ENCODE data around the gene LHPP.
"Not testable (repeated sequence)": the region's sequence is repeated elsewhere in the genome, so short reads cannot be mapped to it uniquely, and the experiment has no call there.

Gene LHPP

GRCh38 chr10:124568848-124569622 is 107.4 kb downstream of the LHPP start:
- H3K4me3 ChIP-seq (ENCODE audit: low read depth, low read length) = no peak overlapping the region

- no peak overlapping the region for H3K4me3 ChIP-seq (ENCODE audit: low read depth, low read length)
These were observed 108.2 kb downstream of the LHPP start for GRCh38 chr10:124569623-124570470.

DNA sequence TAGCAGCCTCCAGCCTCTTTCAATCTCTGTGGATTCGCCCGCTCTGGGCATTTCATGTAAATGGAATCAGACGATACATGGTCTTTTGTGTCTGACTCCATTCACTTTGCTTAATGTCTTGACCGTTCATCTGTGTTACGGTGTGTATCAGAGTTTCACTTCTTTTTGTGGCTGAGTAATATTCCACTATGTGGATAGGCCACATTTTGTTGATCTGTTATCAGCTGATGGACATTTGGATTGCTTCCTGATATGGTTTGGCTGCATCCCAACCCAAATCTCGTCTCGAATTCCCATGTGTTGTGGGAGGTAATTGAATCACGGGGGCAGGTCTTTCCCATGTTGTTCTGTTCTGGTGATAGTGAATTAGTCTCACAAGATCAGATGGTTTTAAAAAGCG is 109.0 kb downstream of the LHPP start:
- no peak overlapping the region for H3K4me3 ChIP-seq (ENCODE audit: low read depth, low read length)

DNA sequence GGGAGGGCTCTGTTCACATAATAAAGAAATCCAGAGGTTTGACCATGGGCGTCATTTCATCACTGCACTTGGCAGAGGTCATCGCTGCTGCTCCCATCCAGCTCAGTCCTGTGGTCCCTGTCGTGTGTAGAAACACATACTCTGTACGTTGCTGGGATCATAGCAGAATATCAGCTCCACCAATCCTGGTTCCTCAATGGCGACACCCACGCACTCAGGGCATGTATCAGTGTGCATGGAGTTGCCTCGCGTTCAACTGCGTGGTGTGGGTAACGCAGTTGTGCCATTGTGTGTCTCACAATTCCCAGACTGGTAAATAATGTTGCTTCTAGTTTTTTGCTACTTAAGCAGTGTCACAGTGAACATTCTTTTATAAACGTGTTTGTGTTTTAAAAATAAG is 111.1 kb downstream of the LHPP start:
- no peak overlapping the region for H3K4me3 ChIP-seq (ENCODE audit: low read depth, low read length)

GRCh38 chr10:124573726-124574455 is 112.3 kb downstream of the LHPP start:
- H3K4me3 ChIP-seq (ENCODE audit: low read depth, low read length) = no peak overlapping the region

GRCh38 chr10:124574456-124575070 is 112.9 kb downstream of the LHPP start:
- H3K4me3 ChIP-seq (ENCODE audit: low read depth, low read length) = no peak overlapping the region

GRCh38 chr10:124575107-124576035 is 113.7 kb downstream of the LHPP start:
- H3K4me3 ChIP-seq (ENCODE audit: low read depth, low read length) = no peak overlapping the region

DNA sequence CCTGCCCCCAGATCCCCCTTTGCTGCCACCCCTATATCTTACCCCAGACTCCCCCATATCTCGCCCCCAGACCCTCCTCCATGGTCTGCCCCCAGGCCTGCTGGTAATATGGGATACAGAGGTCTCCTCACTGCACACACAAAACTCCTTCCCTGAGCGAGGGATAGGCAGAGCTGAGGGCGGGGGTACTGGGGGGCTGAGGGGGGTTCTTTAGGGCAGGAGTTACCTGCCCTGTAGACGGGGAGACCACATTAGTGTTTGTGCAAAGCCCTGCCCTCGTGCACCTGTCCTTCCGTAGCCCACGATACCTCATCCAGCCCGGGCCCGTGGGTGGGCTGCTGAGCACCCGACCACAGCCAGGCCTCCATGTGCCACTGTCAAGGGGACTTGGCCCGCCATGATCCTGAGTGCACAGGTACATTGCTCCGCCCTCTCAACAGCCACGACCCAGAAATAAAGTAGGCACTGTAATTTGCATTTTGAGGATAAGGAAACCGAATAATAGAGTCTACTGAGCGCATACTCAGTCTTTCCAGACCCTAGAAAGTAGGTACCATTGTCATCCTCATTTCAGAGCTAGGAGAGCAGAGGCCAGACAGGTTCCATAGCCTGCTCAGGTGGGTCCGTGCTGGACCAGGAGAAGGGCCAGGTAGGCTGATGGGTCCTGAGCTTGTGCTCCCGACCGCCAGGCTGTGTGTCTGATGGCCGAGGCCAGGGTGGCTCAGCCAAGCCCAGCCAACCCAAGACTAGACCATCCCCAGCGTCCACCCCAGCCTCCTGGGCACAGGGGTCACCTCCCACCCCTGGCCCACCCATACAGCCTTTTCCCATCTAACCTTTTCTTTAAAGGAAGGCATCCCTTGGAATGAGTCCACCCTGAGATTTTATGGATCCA is 115.2 kb downstream of the LHPP start:
- H3K4me3 ChIP-seq (ENCODE audit: low read depth, low read length) = no peak overlapping the region

- H3K4me3 ChIP-seq (ENCODE audit: low read depth, low read length) = no peak overlapping the region
These were observed 116.0 kb downstream of the LHPP start for GRCh38 chr10:124577651-124578050.

DNA sequence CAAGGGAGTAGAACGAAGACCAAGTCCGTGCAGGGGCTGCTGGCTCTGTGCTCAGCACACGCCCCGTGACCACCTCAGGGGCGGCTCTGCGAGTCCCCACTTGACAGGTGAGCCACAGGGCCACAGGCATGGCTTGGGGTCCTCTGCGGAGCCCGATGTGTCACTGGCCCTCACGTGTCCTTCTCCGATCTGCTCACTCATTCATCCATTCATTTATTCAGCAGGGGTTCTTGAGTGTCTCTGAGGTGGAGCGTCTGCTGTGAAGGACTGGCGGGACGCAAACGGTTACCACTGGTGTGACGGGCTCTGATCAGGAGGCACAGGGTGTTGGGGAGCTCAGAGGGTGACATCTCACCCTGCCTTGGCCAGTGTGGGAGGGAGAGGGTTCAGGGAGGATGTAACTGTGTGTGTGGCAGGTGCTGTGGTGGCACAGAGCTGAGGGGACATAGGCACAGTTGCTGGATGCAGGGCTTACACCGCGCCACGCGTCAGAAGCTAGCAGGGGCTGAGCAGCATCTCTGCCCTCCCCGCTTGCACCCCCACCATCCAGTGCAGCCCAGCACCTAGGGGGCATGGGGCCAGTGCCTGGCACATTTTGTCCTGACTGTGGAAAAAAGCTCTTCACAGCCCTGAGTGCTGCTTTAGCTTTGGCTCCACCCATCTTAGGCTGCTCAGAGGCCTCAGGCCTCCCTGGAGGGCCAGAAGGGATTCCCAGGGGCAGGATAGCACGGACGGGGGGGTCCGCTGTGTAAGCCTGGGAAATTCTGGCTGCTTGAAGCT is 116.8 kb downstream of the LHPP start:
- H3K4me3 ChIP-seq (ENCODE audit: low read depth, low read length) = no peak overlapping the region

DNA sequence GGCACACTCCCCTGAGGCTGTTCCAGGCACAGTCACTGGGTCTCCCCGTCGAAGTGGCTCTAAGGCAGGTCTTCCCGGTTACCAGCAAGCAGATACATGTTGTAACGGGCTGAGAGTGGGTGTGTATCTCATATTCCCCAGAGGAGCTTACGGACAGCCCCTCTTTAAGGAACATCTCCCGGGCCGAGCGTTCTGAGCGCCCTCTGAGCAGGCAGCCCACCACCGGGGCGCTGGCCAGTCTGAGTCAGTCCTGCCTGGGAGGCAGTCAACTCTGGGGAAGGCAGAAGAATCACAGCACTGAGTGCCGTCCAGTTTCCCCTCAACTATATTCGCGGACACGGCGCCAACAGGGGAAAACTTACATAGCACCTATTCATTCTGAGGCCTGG is 117.4 kb downstream of the LHPP start:
- H3K4me3 ChIP-seq (ENCODE audit: low read depth, low read length) = no peak overlapping the region

- H3K4me3 ChIP-seq (ENCODE audit: low read depth, low read length) = no peak overlapping the region
These were observed 124.5 kb downstream of the LHPP start for GRCh38 chr10:124586142-124586541.

- no peak overlapping the region for H3K4me3 ChIP-seq (ENCODE audit: low read depth, low read length)
These were observed 126.2 kb downstream of the LHPP start for GRCh38 chr10:124587811-124588211.

DNA sequence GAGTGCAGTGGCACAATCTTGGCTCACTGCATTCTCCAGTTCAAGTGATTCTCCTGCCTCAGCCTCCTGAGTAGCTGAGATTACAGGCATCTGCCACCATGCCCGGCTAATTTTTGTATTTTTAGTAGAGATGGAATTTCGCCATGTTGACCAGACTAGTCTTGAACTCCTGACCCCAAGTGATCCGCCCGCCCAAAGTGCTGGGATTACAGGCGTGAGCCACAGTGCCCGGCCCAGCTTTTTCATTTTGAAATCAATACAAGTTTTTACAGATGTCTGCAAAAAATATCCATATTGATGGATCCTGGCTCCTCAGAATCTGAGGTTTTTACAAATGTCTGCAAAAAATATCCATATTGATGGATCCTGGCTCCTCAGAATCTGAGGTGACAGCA is 126.7 kb downstream of the LHPP start:
- H3K4me3 ChIP-seq (ENCODE audit: low read depth, low read length) = not testable (repeated sequence)

GRCh38 chr10:124588736-124589490 is 127.3 kb downstream of the LHPP start:
- H3K4me3 ChIP-seq (ENCODE audit: low read depth, low read length) = no peak overlapping the region

DNA sequence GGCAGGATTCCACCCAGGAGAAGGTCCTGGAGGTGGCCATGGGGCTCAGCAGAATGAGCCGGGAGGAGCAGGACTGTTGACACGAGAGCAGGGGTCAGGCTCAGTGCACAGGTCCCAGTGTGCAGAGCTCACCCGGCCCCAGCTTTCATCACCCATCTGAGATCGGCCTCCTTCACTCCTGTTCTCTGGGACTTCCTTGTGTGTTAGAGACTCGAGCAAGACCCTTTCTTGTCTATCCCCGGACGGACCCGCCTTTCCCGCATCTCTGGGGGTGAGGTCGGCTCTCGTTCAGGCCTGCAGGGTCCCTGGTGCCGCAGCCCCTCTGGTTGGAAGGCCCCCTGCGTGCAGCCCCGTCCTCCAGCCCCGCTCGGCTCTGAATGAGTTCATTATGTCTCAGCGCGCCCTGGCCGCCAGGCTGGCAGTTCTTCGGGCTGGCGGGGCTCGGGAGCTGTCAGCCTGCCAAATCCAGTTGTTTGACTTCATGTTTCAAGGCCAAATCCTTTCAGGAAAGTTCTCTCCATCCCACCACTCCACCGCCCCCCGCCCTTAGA is 127.9 kb downstream of the LHPP start:
- no peak overlapping the region for H3K4me3 ChIP-seq (ENCODE audit: low read depth, low read length)

Data from iPS-11a (cell line).